ENCODE results near the gene INPP5E. TPM values are rescaled to one million over a fixed set of nuclear protein-coding genes. Genes with fewer than 3 reads are reported as not detected.

Gene INPP5E
- total RNA-seq, 1 donor from 2014 or later: 10.6 TPM

DNA sequence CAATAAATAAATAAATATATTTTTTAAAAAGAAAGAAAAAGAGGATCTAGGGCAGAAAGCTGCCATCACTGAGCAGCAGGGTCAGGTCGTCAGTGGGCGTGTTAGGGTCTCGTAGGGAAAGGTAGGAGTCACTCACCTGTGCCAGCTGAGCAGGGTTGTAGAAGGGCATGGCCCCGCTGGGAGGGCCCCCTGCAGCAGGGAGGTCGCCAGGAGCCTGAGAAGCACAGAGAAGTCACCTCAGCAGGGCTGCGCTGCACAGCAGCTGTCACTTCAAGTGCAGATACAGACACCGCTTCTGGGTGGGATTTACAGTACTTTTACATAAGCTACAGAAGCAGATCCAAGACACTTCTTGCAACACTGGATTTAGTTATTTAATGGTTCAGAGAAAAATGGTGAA is 4.0 kb upstream of the INPP5E start:
- no peak for TF ChIP-seq CTCF (IDR thresholded peaks at IDR 0.05; ENCODE audit: borderline replicate concordance)
- no peak overlapping the region for H3K4me3 ChIP-seq
- intact Hi-C loops (cut with micrococcal nuclease): no loop called here

DNA sequence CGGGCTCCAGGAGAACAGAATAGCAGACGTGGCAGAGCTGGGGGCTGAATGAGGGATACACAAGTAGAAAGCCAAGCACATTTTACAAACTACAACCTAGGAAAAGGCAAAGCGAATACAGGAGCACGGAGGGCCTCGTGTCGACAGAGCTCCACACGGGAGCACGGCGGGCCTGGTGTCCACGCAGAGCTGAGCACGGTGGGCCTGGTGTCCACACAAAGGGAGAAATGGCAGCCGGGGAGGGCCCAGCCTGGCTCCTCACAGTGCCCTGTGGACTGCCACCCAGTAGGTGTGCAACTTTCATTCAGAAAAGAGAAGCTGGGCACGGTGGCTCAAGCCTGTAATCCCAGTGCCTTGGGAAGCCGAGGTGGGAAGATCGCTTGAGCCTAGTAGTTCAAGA is 3.4 kb upstream of the INPP5E start:
- intact Hi-C loops (cut with micrococcal nuclease): no loop called here
- peaks cover 74% of the 10 kb centered on the region for H3K36me3 ChIP-seq
- H3K27me3 ChIP-seq (ENCODE audit: low read depth): no peaks in the 10 kb centered on the region
- DNase-seq: no peak
- no peak for TF ChIP-seq CTCF (IDR thresholded peaks at IDR 0.05; ENCODE audit: borderline replicate concordance)
- H3K9me3 ChIP-seq (replicated peaks): no peaks in the 10 kb centered on the region
- peaks cover 26% of the 10 kb centered on the region for H3K4me1 ChIP-seq
- H3K27ac ChIP-seq (replicated peaks): no peak overlapping the region
- H3K4me3 ChIP-seq: no peak overlapping the region

More for the DNA sequence above, 4.0 kb upstream of the INPP5E start:
- DNase-seq: no peak
- Histone ChIP-seq H3K4me1 (peaks cover 20% of the 10 kb centered on the region), H3K27ac (replicated peaks) (no peak overlapping the region), H3K9me3 (replicated peaks) (no peaks in the 10 kb centered on the region), H3K27me3 (ENCODE audit: low read depth) (no peaks in the 10 kb centered on the region), H3K36me3 (peaks cover 75% of the 10 kb centered on the region)

GRCh38 chr9:136442265-136442664 is 2.6 kb upstream of the INPP5E start:
- peaks cover 34% of the 10 kb centered on the region for H3K4me1 ChIP-seq
- H3K27ac ChIP-seq (replicated peaks): no peak overlapping the region
- no peaks in the 10 kb centered on the region for H3K27me3 ChIP-seq (ENCODE audit: low read depth)
- H3K36me3 ChIP-seq: peaks cover 66% of the 10 kb centered on the region
- no peak for DNase-seq
- intact Hi-C loops (cut with micrococcal nuclease): no loop called here
- TF ChIP-seq CTCF (IDR thresholded peaks at IDR 0.05; ENCODE audit: borderline replicate concordance): no peak
- no peaks in the 10 kb centered on the region for H3K9me3 ChIP-seq (replicated peaks)
- no peak overlapping the region for H3K4me3 ChIP-seq

GRCh38 chr9:136441681-136442245 is 2.1 kb upstream of the INPP5E start:
- H3K27me3 ChIP-seq (ENCODE audit: low read depth): no peaks in the 10 kb centered on the region
- no peak for DNase-seq
- H3K9me3 ChIP-seq (replicated peaks): no peaks in the 10 kb centered on the region
- peaks cover 39% of the 10 kb centered on the region for H3K4me1 ChIP-seq
- H3K36me3 ChIP-seq: peaks cover 61% of the 10 kb centered on the region
- H3K27ac ChIP-seq (replicated peaks): no peak overlapping the region
- intact Hi-C loops (cut with micrococcal nuclease): no loop called here
- no peak for TF ChIP-seq CTCF (IDR thresholded peaks at IDR 0.05; ENCODE audit: borderline replicate concordance)
- no peak overlapping the region for H3K4me3 ChIP-seq

- intact Hi-C loops (cut with micrococcal nuclease): no loop called here
- Histone ChIP-seq H3K27ac (replicated peaks) (peak overlapping the region; percentile 91), H3K36me3 (peaks cover 56% of the 10 kb centered on the region)
Measured at GRCh38 chr9:136441191-136441680, 1.6 kb upstream of the INPP5E start.

More at GRCh38 chr9:136441191-136441680, 1.6 kb upstream of the INPP5E start:
- Histone ChIP-seq H3K27me3 (ENCODE audit: low read depth) (no peaks in the 10 kb centered on the region), H3K9me3 (replicated peaks) (no peaks in the 10 kb centered on the region), H3K4me1 (peaks cover 44% of the 10 kb centered on the region), H3K4me3 (no peak overlapping the region)
- no peak for TF ChIP-seq CTCF (IDR thresholded peaks at IDR 0.05; ENCODE audit: borderline replicate concordance)
- no peak for DNase-seq
